ENCODE data around the gene TXNDC5. TPM values are rescaled to one million over a fixed set of nuclear protein-coding genes. Genes with fewer than 3 reads are reported as not detected.

The TXNDC5 gene
- total RNA-seq, 1 experiment from 2014 or later = 162 TPM

GRCh38 chr6:7882505-7883257 lies 27.9 kb downstream of the TXNDC5 start:
- H3K36me3 ChIP-seq (ENCODE audit: control insufficient read depth in 1 of 2, insufficient read depth in 2 of 2, low read length in 2 of 2) = peaks cover 51 to 57% of the 10 kb centered on the region in 2 experiments
- H3K9ac ChIP-seq (ENCODE audit: low read length) = no peak overlapping the region
- H3K27me3 ChIP-seq (ENCODE audit: insufficient read depth, low read length) = no peaks in the 10 kb centered on the region
- no peaks in the 10 kb centered on the region for H4K20me1 ChIP-seq (ENCODE audit: insufficient read depth)
- DNase-seq (ENCODE audit: low read depth, low spot score) = no peak
- no peaks in the 10 kb centered on the region for H3K4me1 ChIP-seq (ENCODE audit: control insufficient read depth in 1 of 2, insufficient read depth in 2 of 2, low read length in 2 of 2)
- CTCF ChIA-PET = no interaction called here
- RAD21 ChIA-PET (ENCODE audit: low non-redundant PET in 1 of 2, low total read pairs in 2 of 2, uncharacterized antibody in 2 of 2, unreplicated experiment in 2 of 2) = no interaction called here
- H2AFZ ChIP-seq (ENCODE audit: low read depth, low read length, poor library complexity, severe bottlenecking) = no peak overlapping the region
- BruUV-seq (replicated peaks) = TSS peak; percentile 43
- H3K9me2 ChIP-seq (ENCODE audit: insufficient read depth) = no peaks in the 10 kb centered on the region
- intact Hi-C loops (cut with micrococcal nuclease) = no loop called here
- no peak overlapping the region for H3K4me2 ChIP-seq (ENCODE audit: low read length)
- 0 out of 2 replicates have a peak, but pooled peaks cover 4% of the 10 kb centered on the region for H3K79me2 ChIP-seq (ENCODE audit: insufficient read depth, low read length)
- no peak overlapping the region for H3K4me3 ChIP-seq (replicated peaks in 1 of 2; ENCODE audit: low read depth in 1 of 2, low read length in 2 of 2)
- POLR2A ChIA-PET = no interaction called here
- TF ChIP-seq CBX3 (IDR thresholded peaks at IDR 0.05; ENCODE audit: low read depth) (no peak), YY1 (IDR thresholded peaks at IDR 0.05; ENCODE audit: extremely low read depth, insufficient replicate concordance, low read depth, low read length) (no peak), SRF (IDR thresholded peaks at IDR 0.05; ENCODE audit: low read depth) (no peak), POLR2AphosphoS5 (IDR thresholded peaks at IDR 0.05; ENCODE audit: low read depth, low read length) (no peak), JUND (IDR thresholded peaks at IDR 0.05) (no peak)
- no peaks in the 10 kb centered on the region for H3K9me3 ChIP-seq (ENCODE audit: control insufficient read depth in 1 of 2, insufficient read depth in 1 of 2, low read depth in 1 of 2, low read length in 2 of 2)
- H3K27ac ChIP-seq (ENCODE audit: low read depth, low read length) = no peak overlapping the region
- ATAC-seq = no peak

DNA sequence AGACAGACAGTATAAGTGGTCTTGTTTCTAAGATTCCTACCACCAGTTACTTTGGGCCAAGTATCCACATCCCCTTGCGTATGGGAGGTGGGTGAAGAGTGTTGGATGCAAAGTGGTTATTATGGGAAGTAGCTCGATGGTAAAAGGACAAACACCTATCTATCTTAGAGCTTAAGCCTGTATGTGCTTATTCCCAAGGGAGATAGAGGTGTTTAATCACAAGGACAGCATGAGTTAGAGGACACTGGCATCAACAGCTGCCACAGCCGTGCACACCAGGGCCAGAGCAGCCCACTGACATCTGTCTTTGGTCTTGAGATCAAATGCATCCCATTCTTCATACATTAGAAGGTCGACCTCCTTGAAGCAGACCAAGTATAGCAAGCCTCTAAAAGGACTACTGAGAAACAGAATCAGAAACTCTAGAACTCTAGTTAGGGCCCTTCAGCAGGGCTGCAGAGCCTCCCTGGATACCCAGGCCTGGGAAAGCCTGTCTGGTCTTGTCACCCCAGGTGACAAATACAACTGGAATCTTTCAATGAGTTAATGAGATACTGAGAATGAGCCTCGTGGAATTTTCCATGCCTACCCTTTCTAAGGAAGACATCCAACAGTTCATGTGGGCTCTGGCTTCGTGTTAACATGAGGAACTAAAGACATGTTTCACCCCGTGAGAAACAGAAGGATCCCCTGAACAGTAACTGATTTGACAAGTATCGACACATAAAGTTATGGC lies 28.7 kb downstream of the TXNDC5 start:
- Histone ChIP-seq H3K27ac (ENCODE audit: low read depth, low read length) (no peak overlapping the region), H3K27me3 (ENCODE audit: insufficient read depth, low read length) (no peaks in the 10 kb centered on the region), H3K9me3 (ENCODE audit: control insufficient read depth in 1 of 2, insufficient read depth in 1 of 2, low read depth in 1 of 2, low read length in 2 of 2) (no peaks in the 10 kb centered on the region), H3K9ac (ENCODE audit: low read length) (no peak overlapping the region), H2AFZ (ENCODE audit: low read depth, low read length, poor library complexity, severe bottlenecking) (no peak overlapping the region), H3K9me2 (ENCODE audit: insufficient read depth) (no peaks in the 10 kb centered on the region), H3K4me1 (ENCODE audit: control insufficient read depth in 1 of 2, insufficient read depth in 2 of 2, low read length in 2 of 2) (no peaks in the 10 kb centered on the region), H3K36me3 (ENCODE audit: control insufficient read depth in 1 of 2, insufficient read depth in 2 of 2, low read length in 2 of 2) (peaks cover 44 to 55% of the 10 kb centered on the region in 2 experiments), H3K4me2 (ENCODE audit: low read length) (no peak overlapping the region), H4K20me1 (ENCODE audit: insufficient read depth) (no peaks in the 10 kb centered on the region), H3K79me2 (ENCODE audit: insufficient read depth, low read length) (0 out of 2 replicates have a peak, but pooled peaks cover 4% of the 10 kb centered on the region), H3K4me3 (replicated peaks in 1 of 2; ENCODE audit: low read depth in 1 of 2, low read length in 2 of 2) (no peak overlapping the region)
- ChIA-PET POLR2A (no interaction called here), CTCF (no interaction called here), RAD21 (ENCODE audit: low non-redundant PET in 1 of 2, low total read pairs in 2 of 2, uncharacterized antibody in 2 of 2, unreplicated experiment in 2 of 2) (no interaction called here)
- intact Hi-C loops (cut with micrococcal nuclease) = no loop called here
- TF ChIP-seq SIN3A (IDR thresholded peaks at IDR 0.05; ENCODE audit: low read depth) (no peak), POLR2AphosphoS5 (IDR thresholded peaks at IDR 0.05; ENCODE audit: low read depth, low read length) (no peak), ELF1 (IDR thresholded peaks at IDR 0.05; ENCODE audit: borderline replicate concordance, low read depth) (no peak), FOSL1 (IDR thresholded peaks at IDR 0.05; ENCODE audit: low read depth) (no peak), RAD21 (IDR thresholded peaks at IDR 0.05; ENCODE audit: low read depth) (no peak), CEBPB (IDR thresholded peaks at IDR 0.05; ENCODE audit: low read depth) (no peak), EZH2phosphoT487 (IDR thresholded peaks at IDR 0.05; ENCODE audit: borderline replicate concordance) (no peak)
- ATAC-seq (no peak), DNase-seq (ENCODE audit: low read depth, low spot score) (no peak)
- BruUV-seq (replicated peaks) = no TSS peak
